D721Med (cell line): Measurements from ENCODE around the gene PEX26.

Source experiments
- DNase-seq: peaks from one replicate; pipeline ENCODE4 v3.0.0; 2011; ENCODE audit warnings: low spot score; ENCODE audit not compliant: insufficient read length
- FAIRE-seq: peaks from 2 replicates; lab custom pipeline; 2011; peaks lifted over from hg19 to GRCh38; lab: Jason Lieb, UNC
- TF ChIP-seq, protein P1 (sequence below): IDR thresholded peaks from 2 replicates; pipeline ENCODE4 v1.5.1; 2012; ENCODE audit warnings: mild to moderate bottlenecking, control low read depth; ENCODE audit not compliant: insufficient read depth; ENCODE audit errors: missing control alignments

Gene PEX26

DNA sequence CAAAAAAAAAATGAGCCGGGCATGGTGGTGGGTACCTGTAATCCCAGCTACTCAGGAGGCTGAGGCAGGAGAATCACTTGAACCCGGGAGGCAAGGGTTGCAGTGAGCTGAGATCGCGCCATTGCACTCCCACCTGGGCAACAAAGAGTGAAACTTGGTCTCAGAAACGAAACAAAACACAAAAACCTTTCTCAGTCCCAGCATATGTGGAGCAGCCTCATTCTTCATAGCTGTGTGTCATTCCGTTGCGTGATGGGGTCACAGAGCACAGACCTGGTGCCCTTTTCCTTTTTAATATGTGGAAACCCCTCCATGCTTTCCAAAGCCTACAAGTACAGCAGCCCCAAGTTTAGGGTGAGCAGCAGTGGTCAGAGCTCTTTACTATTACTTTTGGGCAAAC is 13.7 kb downstream of the PEX26 start:
- DNase-seq (no peak), FAIRE-seq (no peak)
- TF ChIP-seq, protein P1, sequence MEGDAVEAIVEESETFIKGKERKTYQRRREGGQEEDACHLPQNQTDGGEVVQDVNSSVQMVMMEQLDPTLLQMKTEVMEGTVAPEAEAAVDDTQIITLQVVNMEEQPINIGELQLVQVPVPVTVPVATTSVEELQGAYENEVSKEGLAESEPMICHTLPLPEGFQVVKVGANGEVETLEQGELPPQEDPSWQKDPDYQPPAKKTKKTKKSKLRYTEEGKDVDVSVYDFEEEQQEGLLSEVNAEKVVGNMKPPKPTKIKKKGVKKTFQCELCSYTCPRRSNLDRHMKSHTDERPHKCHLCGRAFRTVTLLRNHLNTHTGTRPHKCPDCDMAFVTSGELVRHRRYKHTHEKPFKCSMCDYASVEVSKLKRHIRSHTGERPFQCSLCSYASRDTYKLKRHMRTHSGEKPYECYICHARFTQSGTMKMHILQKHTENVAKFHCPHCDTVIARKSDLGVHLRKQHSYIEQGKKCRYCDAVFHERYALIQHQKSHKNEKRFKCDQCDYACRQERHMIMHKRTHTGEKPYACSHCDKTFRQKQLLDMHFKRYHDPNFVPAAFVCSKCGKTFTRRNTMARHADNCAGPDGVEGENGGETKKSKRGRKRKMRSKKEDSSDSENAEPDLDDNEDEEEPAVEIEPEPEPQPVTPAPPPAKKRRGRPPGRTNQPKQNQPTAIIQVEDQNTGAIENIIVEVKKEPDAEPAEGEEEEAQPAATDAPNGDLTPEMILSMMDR, result no peak

DNA sequence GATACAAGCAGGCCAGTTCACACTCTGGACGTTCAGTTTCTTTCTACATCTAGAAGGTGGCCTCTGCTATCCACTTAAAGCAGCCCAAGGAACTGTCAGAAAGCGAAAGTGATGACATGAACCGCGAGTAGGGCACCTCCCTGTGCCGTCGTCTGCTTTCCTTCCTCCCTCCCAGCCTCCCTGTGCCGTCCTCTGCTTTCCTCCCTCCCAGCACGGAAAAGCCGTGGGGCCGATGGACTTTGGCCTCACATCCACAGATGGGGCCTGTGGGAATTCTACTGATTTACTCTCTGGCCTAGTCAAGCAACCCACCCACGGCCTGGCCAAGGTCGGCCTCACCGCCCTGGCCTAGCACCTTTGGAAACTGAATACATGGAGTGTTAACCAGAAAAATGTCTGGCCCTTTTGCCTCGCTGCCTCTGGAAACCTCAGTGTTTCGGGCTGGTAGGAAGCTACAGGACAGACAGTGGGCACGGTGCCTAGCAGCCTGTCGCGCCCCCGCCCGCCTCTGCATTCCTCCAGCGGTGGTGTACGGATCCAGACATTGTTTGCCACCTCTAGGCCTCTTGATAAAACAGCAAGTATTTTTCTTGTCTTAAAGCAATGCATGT is 14.2 kb downstream of the PEX26 start:
- DNase-seq, result no peak
- TF ChIP-seq, protein P1, result no peak
- FAIRE-seq, result no peak

DNA sequence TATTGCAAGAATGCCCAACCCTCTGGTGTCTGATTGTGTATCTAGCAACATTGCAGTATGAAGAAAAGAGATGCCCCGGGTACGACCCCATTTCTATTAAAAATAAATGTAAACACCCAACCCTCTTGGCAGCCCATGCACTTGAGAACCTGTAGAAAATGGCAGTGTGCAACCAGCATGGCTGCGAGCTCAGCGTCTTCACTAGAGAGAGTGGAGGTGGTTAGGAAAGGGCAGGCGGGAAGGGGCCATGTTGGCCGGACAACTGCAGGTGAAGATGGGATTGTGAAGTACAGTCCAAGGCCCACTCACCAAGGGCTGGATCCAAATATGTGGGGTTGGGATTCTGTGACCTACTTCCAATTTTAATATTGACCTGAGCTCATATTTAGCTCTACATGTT is 15.9 kb downstream of the PEX26 start:
- FAIRE-seq (no peak), DNase-seq (no peak)
- TF ChIP-seq, protein P1, result no peak

DNA sequence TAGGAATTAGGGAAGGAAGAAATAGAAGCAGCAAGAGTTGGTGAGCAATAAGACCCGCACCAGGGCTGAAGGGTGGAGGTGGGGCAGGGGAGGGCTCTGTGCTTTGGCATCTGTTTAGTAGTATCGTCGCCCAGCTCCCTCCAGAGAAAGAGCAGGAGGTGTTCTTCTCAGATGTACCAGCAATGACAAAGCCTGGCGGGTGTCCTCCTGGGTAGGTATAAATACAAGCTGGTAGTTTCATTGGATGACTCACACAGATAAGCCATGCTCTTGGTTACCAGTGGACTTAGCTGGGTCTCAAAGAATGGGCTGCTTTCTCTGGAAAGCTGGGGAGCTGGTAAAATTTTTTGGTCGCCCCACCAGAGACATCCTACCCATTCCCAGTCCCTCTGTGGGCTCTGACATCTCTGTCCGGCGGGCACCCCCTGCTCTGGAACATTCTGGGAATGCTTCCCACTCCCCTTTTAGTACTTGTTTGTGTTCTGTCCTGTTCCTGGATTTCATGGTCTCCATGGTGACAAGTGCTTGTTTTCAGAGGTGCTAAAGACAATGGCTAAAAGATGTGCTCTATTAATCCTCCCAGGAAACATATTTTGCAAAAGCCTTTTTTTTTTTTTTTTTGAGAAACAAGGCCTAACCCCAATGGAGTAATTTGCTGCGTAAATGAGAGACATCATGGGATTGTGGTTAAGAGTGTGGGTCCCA is 17.5 kb downstream of the PEX26 start:
- FAIRE-seq, result no peak
- no peak for DNase-seq
- TF ChIP-seq, protein P1, result no peak

DNA sequence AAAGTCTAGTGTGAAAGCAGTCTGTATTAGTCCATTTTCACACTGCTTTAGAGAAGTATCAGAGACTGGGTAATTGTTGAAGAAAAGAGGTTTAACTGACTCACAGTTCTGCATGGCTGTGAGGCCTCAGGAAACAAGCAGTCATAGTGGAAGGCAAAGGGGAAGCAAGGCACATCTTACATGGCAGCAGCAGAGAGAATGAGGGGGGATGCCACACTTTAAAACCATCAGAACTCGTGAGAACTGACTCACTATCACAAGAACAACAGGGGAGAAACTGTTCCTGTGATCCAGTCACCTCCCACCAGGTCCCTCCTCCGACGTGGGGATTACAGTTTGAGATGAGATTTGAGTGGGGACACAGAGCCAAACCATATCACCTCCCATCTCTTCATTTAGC is 19.0 kb downstream of the PEX26 start:
- TF ChIP-seq, protein P1, result no peak
- no peak for FAIRE-seq
- DNase-seq, result no peak

DNA sequence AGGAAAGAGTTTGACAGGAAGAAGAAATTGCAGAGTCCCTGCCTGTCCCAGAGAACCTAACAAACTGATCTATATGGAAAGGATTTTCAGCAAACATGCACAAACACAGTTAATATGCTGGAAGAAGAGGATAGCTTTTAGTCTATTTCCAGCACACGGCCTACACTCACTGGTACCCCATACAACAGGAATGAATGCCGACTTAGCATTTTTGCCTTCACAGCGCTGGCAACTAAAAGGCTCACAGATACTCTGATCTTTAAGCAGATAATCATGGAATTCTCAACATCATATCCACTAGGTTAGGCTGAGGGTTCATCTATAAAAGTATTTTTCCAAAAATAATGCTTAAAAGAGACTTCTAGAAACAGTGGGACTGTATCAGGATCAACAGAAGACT is 23.0 kb downstream of the PEX26 start:
- DNase-seq (no peak), FAIRE-seq (no peak)
- TF ChIP-seq, protein P1, result no peak

DNA sequence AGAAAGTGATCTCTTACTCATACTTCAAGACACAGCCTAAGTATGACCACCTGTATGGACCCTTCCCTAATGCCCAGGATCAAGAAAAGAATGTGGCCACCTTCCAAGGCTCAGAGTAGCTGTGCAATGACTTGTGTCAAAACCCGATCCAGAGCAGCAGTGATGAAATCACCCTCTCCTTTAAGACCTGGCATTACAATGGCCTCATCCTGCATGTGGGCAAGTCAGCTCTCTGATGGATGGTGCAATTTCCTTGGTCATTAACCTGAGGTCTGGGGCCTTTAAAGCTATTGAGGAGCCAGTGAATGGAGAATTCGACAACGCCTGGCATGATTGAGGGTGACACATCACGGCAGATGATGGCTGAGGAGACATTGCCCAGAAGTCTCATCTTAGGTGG is 23.7 kb downstream of the PEX26 start:
- TF ChIP-seq, protein P1, result no peak
- no peak for DNase-seq
- FAIRE-seq, result no peak
